ENCODE data around the gene LORICRIN.

The LORICRIN gene

GRCh38 chr1:153262462-153263157 is 3.1 kb downstream of the LORICRIN start:
- Mint-ChIP-seq H3K27ac (no peak overlapping the region), H3K4me1 (peaks cover 27% of the 10 kb centered on the region), H3K4me3 (peak overlapping the region; percentile 82), H3K27me3 (peaks cover 55% of the 10 kb centered on the region), H3K9me3 (no peaks in the 10 kb centered on the region), H3K36me3 (no peaks in the 10 kb centered on the region)

- H3K9me3 Mint-ChIP-seq: no peaks in the 10 kb centered on the region
- peaks cover 64% of the 10 kb centered on the region for H3K27me3 Mint-ChIP-seq
- H3K4me1 Mint-ChIP-seq: peaks cover 24% of the 10 kb centered on the region
- H3K36me3 Mint-ChIP-seq: no peaks in the 10 kb centered on the region
- H3K27ac Mint-ChIP-seq: no peak overlapping the region
- no peak overlapping the region for H3K4me3 Mint-ChIP-seq
Measured at GRCh38 chr1:153265457-153265856, 6.0 kb downstream of the LORICRIN start.

- Mint-ChIP-seq H3K36me3 (no peaks in the 10 kb centered on the region), H3K4me3 (no peak overlapping the region), H3K27ac (no peak overlapping the region), H3K4me1 (no peaks in the 10 kb centered on the region), H3K9me3 (no peaks in the 10 kb centered on the region), H3K27me3 (peaks cover 42% of the 10 kb centered on the region)
Measured at GRCh38 chr1:153271711-153272110, 12.2 kb downstream of the LORICRIN start.

GRCh38 chr1:153272186-153272585 is 12.7 kb downstream of the LORICRIN start:
- H3K27ac Mint-ChIP-seq: no peak overlapping the region
- H3K27me3 Mint-ChIP-seq: peaks cover 39% of the 10 kb centered on the region
- H3K36me3 Mint-ChIP-seq: no peaks in the 10 kb centered on the region
- no peaks in the 10 kb centered on the region for H3K4me1 Mint-ChIP-seq
- no peak overlapping the region for H3K4me3 Mint-ChIP-seq
- H3K9me3 Mint-ChIP-seq: no peaks in the 10 kb centered on the region

GRCh38 chr1:153277852-153278251 is 18.4 kb downstream of the LORICRIN start:
- Mint-ChIP-seq H3K4me1 (no peaks in the 10 kb centered on the region), H3K27ac (no peak overlapping the region), H3K36me3 (no peaks in the 10 kb centered on the region), H3K27me3 (peaks cover 28% of the 10 kb centered on the region), H3K9me3 (no peaks in the 10 kb centered on the region), H3K4me3 (no peak overlapping the region)

GRCh38 chr1:153288634-153289275 is 29.3 kb downstream of the LORICRIN start:
- Mint-ChIP-seq H3K27me3 (peaks cover 10% of the 10 kb centered on the region), H3K27ac (no peak overlapping the region), H3K4me3 (no peak overlapping the region), H3K4me1 (peaks cover 11% of the 10 kb centered on the region), H3K9me3 (no peaks in the 10 kb centered on the region), H3K36me3 (no peaks in the 10 kb centered on the region)

GRCh38 chr1:153291514-153291913 is 32.0 kb downstream of the LORICRIN start:
- no peak overlapping the region for H3K4me3 Mint-ChIP-seq
- no peaks in the 10 kb centered on the region for H3K36me3 Mint-ChIP-seq
- no peaks in the 10 kb centered on the region for H3K9me3 Mint-ChIP-seq
- no peak overlapping the region for H3K27ac Mint-ChIP-seq
- H3K4me1 Mint-ChIP-seq: peaks cover 15% of the 10 kb centered on the region
- H3K27me3 Mint-ChIP-seq: peaks cover 8% of the 10 kb centered on the region

- Mint-ChIP-seq H3K36me3 (no peaks in the 10 kb centered on the region), H3K27me3 (peaks cover 8% of the 10 kb centered on the region), H3K4me3 (no peak overlapping the region), H3K4me1 (peaks cover 15% of the 10 kb centered on the region), H3K9me3 (no peaks in the 10 kb centered on the region), H3K27ac (no peak overlapping the region)
Measured at GRCh38 chr1:153292185-153292584, 32.7 kb downstream of the LORICRIN start.

GRCh38 chr1:153292740-153293479 is 33.4 kb downstream of the LORICRIN start:
- H3K4me3 Mint-ChIP-seq: no peak overlapping the region
- H3K27ac Mint-ChIP-seq: no peak overlapping the region
- no peaks in the 10 kb centered on the region for H3K36me3 Mint-ChIP-seq
- H3K9me3 Mint-ChIP-seq: no peaks in the 10 kb centered on the region
- peaks cover 15% of the 10 kb centered on the region for H3K4me1 Mint-ChIP-seq
- peaks cover 8% of the 10 kb centered on the region for H3K27me3 Mint-ChIP-seq

GRCh38 chr1:153293480-153293775 is 33.9 kb downstream of the LORICRIN start:
- no peaks in the 10 kb centered on the region for H3K36me3 Mint-ChIP-seq
- peaks cover 15% of the 10 kb centered on the region for H3K4me1 Mint-ChIP-seq
- H3K27ac Mint-ChIP-seq: no peak overlapping the region
- no peaks in the 10 kb centered on the region for H3K9me3 Mint-ChIP-seq
- H3K27me3 Mint-ChIP-seq: peaks cover 8% of the 10 kb centered on the region
- H3K4me3 Mint-ChIP-seq: no peak overlapping the region

GRCh38 chr1:153293851-153294250 is 34.4 kb downstream of the LORICRIN start:
- Mint-ChIP-seq H3K36me3 (no peaks in the 10 kb centered on the region), H3K4me1 (peaks cover 15% of the 10 kb centered on the region), H3K4me3 (no peak overlapping the region), H3K9me3 (no peaks in the 10 kb centered on the region), H3K27ac (no peak overlapping the region), H3K27me3 (peaks cover 8% of the 10 kb centered on the region)

GRCh38 chr1:153302308-153302707 is 42.8 kb downstream of the LORICRIN start:
- H3K4me3 Mint-ChIP-seq: no peak overlapping the region
- H3K4me1 Mint-ChIP-seq: no peaks in the 10 kb centered on the region
- no peaks in the 10 kb centered on the region for H3K9me3 Mint-ChIP-seq
- H3K27me3 Mint-ChIP-seq: peaks cover 2% of the 10 kb centered on the region
- no peak overlapping the region for H3K27ac Mint-ChIP-seq
- no peaks in the 10 kb centered on the region for H3K36me3 Mint-ChIP-seq

GRCh38 chr1:153305682-153306081 is 46.2 kb downstream of the LORICRIN start:
- Mint-ChIP-seq H3K4me3 (no peak overlapping the region), H3K9me3 (no peaks in the 10 kb centered on the region), H3K4me1 (no peaks in the 10 kb centered on the region), H3K36me3 (no peaks in the 10 kb centered on the region), H3K27ac (no peak overlapping the region), H3K27me3 (peaks cover 3% of the 10 kb centered on the region)

- Mint-ChIP-seq H3K4me1 (no peaks in the 10 kb centered on the region), H3K27ac (no peak overlapping the region), H3K27me3 (peaks cover 3% of the 10 kb centered on the region), H3K36me3 (no peaks in the 10 kb centered on the region), H3K9me3 (no peaks in the 10 kb centered on the region), H3K4me3 (no peak overlapping the region)
Measured at GRCh38 chr1:153306303-153307220, 47.1 kb downstream of the LORICRIN start.

GRCh38 chr1:153307221-153307600 is 47.7 kb downstream of the LORICRIN start:
- Mint-ChIP-seq H3K27ac (no peak overlapping the region), H3K4me1 (no peaks in the 10 kb centered on the region), H3K27me3 (peaks cover 3% of the 10 kb centered on the region), H3K36me3 (no peaks in the 10 kb centered on the region), H3K9me3 (no peaks in the 10 kb centered on the region), H3K4me3 (no peak overlapping the region)
